Esophagus squamous epithelium (tissue), 4 donors: ENCODE results near the gene SPSB1.

Source experiments
- POLR2A ChIP-seq, 4 donors: fragments of 450-650 bp; IDR thresholded peaks; one replicate each; pipeline ENCODE4 v1.6.1; 2017; ENCODE audit warnings: antibody characterized with exemption in 4 of 4, mild to moderate bottlenecking in 4 of 4, moderate library complexity in 3 of 4
- TF ChIP-seq, protein P1 (sequence below), 6 experiments: fragments of 450-650 bp in 4 of 6; fragments of 200-600 bp in 2 of 6; sonication (generic) in 2 of 6; IDR thresholded peaks; one replicate each; pipeline ENCODE4 v1.5.1; 2016 to 2019; ENCODE audit warnings: antibody characterized with exemption in 6 of 6, mild to moderate bottlenecking in 4 of 6, moderate library complexity in 4 of 6

DNA sequence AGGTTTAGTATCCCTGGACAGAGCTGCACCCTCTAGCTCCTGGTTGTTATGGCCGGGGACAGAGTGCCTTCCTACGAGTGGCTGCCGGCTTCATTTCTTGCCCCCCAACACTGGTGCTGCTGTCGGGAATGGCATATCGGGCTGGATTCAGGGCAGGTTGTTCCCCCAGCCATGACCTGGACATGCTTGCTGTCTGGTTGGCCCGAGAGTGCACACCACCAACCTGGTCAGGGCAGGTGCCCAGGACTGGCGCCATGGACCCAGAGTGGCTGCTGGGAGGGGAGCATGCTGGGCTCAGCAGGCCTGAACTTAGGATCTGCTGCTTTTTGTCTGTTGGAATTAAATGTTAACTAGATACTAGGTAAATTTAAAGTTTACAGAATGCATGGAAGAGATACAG lies 36.4 kb upstream of the SPSB1 start:
- no peak for TF ChIP-seq POLR2A (IDR thresholded peaks at IDR 0.05)
- TF ChIP-seq, protein P1, sequence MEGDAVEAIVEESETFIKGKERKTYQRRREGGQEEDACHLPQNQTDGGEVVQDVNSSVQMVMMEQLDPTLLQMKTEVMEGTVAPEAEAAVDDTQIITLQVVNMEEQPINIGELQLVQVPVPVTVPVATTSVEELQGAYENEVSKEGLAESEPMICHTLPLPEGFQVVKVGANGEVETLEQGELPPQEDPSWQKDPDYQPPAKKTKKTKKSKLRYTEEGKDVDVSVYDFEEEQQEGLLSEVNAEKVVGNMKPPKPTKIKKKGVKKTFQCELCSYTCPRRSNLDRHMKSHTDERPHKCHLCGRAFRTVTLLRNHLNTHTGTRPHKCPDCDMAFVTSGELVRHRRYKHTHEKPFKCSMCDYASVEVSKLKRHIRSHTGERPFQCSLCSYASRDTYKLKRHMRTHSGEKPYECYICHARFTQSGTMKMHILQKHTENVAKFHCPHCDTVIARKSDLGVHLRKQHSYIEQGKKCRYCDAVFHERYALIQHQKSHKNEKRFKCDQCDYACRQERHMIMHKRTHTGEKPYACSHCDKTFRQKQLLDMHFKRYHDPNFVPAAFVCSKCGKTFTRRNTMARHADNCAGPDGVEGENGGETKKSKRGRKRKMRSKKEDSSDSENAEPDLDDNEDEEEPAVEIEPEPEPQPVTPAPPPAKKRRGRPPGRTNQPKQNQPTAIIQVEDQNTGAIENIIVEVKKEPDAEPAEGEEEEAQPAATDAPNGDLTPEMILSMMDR (IDR thresholded peaks at IDR 0.05), result no peak
